ENCODE measurements around the gene CEP83.

CEP83 gene

DNA sequence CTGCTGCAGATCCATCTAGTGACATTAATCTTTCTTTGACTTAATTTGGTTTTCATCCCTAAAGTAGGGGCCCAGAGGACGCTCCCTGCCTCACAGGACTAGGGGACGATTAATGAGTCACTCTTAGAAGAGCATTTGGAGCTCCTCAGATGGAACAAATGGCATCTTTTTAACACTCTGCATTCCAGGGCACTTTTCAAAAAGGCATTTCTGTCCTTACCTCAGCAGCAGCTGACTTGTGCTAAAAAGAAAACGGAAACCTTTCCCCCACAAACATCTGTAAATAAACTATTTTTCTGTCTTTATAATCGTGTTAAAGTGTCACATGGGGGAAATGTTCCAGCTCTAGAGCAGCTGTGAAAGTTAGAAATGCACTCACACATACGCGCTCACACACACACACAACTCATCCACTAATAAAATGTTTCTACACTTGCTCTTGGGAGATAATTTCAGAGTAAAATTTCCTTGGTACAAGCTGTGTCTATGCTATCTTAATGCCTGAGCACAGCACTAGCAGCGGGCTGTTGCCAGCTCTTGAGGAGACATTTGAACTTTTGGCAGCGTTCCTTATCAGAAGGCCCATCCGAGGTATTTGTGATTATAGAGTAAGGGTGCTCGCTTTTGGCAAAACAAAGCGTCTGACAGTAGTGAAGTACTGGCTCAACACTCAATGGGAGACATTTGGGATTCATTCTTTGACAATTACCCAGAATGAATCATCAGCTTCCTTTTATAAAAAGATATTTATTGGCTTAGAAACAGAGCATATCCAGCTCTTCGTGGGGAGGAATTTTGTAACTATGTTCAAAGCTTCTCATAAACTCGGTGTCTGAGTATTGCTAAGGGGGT is 170.0 kb downstream of the CEP83 start:
- no peak overlapping the region for H3K4me3 ChIP-seq (ENCODE audit: low read length)

GRCh38 chr12:94287245-94287628 is 172.4 kb downstream of the CEP83 start:
- H3K4me3 ChIP-seq (ENCODE audit: low read length): no peak overlapping the region
- TF ChIP-seq ZNF274 (IDR thresholded peaks at IDR 0.05; ENCODE audit: low read depth, low read length): no peak

More for the DNA sequence above, 170.0 kb downstream of the CEP83 start:
- no peak for TF ChIP-seq ZNF274 (IDR thresholded peaks at IDR 0.05; ENCODE audit: low read depth, low read length)

DNA sequence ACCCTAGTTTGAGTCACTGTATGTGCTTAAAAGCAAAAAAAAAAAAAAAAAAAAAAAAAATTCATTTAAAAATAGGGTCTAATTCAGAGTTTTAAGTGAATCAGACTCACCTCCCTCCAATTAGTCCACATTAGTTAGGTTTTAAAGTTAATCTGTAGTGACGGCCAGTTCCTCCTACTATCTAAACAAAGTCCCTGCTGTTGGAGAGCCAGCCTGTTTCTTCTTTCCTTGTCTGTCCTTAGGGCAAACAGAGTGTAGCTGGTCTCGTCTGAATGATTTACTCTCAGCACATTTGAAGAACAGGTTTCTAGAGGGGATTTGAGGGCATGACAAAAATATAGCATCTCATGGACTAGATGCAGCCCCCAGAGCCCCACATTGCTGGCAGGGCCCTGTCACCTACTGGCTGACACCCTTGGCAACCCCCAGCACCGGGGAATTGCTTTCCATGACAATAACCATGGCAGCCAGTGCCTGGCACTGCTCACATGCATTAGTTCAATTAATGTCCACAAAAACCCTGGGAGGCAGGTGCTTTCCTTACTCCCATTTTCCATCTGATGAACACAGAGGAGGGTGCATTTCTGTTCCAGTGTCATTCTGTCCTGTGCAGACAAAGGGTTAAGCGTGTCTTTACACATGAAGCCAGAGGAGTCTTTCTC is 173.0 kb downstream of the CEP83 start:
- no peak overlapping the region for H3K4me3 ChIP-seq (ENCODE audit: low read length)
- no peak for TF ChIP-seq ZNF274 (IDR thresholded peaks at IDR 0.05; ENCODE audit: low read depth, low read length)

- TF ChIP-seq ZNF274 (IDR thresholded peaks at IDR 0.05; ENCODE audit: low read depth, low read length): no peak
- H3K4me3 ChIP-seq (ENCODE audit: low read length): no peak overlapping the region
These were observed 173.6 kb downstream of the CEP83 start for GRCh38 chr12:94285943-94286582.

DNA sequence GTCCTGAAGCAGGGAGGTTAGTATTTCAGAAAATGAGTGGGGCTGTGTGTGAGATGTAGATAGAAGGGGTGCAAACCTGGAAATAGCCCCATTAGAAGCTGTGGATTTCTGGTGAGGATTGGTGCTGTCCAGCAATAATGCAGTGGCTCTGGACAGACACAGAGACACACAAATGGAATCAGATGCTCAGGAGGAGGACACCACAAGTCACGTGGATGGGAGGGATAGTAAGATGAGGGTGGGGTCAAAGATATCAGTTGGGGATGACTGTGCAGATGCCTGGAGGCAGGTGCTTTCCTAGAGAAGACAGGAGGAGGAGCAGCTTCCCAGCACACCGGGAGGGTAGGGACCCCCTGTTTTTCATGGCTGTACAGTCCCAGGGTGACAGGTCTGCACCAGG is 174.8 kb downstream of the CEP83 start:
- H3K4me3 ChIP-seq (ENCODE audit: low read length): no peak overlapping the region
- no peak for TF ChIP-seq ZNF274 (IDR thresholded peaks at IDR 0.05; ENCODE audit: low read depth, low read length)

GRCh38 chr12:94284046-94284445 is 175.6 kb downstream of the CEP83 start:
- no peak for TF ChIP-seq ZNF274 (IDR thresholded peaks at IDR 0.05; ENCODE audit: low read depth, low read length)
- no peak overlapping the region for H3K4me3 ChIP-seq (ENCODE audit: low read length)

DNA sequence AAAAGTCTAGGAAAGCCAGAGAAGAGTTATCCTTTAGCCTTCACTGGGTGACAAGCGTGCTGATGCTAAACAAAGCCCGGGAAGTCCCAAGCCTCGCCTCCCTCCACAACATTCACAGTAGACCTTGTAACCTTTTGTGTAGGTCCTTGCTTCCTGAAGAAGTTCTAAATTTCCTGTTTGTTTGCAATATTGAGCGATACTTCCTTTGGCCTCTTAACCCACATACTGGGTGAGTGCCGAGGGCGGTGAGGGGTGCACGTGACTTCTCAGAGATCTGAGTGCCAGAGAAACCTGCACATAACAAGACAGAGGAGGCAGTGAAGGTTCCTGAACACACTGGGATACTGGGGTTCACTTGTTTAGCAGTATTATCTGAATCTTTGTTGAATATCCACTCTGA is 177.0 kb downstream of the CEP83 start:
- no peak overlapping the region for H3K4me3 ChIP-seq (ENCODE audit: low read length)
- no peak for TF ChIP-seq ZNF274 (IDR thresholded peaks at IDR 0.05; ENCODE audit: low read depth, low read length)

- no peak for TF ChIP-seq ZNF274 (IDR thresholded peaks at IDR 0.05; ENCODE audit: low read depth, low read length)
- H3K4me3 ChIP-seq (ENCODE audit: low read length): no peak overlapping the region
These were observed 179.6 kb downstream of the CEP83 start for GRCh38 chr12:94280063-94280462.

DNA sequence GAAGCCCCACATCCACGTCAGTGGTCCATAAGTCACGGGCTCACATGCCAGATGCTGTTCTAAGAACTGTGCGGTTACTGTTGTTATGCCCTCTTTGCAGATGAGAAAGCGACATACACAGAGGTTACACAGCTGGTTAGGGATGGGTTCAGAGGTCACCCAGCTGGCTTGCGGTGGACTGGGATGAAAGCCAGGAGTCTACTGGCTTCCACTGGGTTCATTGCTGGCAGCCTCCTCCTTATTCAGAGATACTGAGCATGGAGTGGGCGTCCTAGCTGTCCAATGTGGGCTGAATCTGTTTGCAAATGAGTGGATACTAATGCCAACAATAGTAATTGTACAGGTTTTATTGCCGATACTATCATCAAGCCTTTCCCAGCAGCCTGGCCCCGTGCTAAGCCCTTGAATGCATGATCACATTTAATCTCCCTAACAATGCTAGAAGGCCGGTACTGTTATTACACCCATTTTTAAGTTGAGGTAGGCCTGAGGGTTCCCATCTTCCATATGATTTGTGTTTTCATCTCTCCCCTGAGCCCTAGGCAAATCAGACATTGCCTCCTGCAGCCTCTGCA is 182.2 kb downstream of the CEP83 start:
- H3K4me3 ChIP-seq (ENCODE audit: low read length): no peak overlapping the region
- TF ChIP-seq ZNF274 (IDR thresholded peaks at IDR 0.05; ENCODE audit: low read depth, low read length): no peak

GRCh38 chr12:94276725-94277124 is 182.9 kb downstream of the CEP83 start:
- no peak overlapping the region for H3K4me3 ChIP-seq (ENCODE audit: low read length)
- no peak for TF ChIP-seq ZNF274 (IDR thresholded peaks at IDR 0.05; ENCODE audit: low read depth, low read length)

DNA sequence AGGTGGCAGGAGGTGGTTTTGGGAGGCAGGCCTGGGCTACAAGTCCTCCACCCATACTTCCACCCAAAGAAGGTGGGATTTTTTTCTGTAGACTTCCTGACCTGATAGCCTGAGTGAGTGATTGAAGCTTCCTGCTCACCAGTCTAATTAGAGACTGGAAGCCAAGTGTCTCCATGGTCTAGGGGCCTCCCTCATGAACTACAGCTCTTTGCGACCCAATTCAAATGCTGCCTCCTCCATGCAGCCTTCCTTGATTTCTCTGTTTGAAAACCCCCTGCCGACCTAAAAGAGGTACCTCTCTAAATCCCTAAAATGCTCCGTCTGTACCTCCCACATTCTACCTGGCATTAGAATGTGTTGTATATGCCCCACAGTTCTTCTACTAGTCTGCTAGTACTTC is 186.4 kb downstream of the CEP83 start:
- no peak overlapping the region for H3K4me3 ChIP-seq (ENCODE audit: low read length)
- TF ChIP-seq ZNF274 (IDR thresholded peaks at IDR 0.05; ENCODE audit: low read depth, low read length): no peak

DNA sequence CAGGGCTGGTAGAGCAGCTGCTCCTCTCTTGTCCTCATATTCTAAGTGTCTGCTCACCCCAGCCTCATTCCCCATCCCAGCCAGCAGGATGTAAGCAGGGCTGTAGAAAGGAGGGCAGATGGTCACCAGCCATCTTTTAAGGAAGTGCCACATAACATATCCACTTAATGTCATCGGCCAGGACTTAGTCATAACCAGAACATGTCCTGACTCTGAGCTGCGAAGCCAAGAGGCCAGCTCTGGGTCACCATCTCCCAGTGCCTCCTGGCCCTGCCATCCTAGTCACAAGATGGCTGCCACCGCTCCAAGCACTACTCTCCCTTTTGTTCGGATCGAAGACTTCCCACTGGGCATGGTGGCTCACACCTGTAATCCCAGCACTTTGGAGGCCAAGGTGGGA is 187.4 kb downstream of the CEP83 start:
- no peak overlapping the region for H3K4me3 ChIP-seq (ENCODE audit: low read length)
- no peak for TF ChIP-seq ZNF274 (IDR thresholded peaks at IDR 0.05; ENCODE audit: low read depth, low read length)

- TF ChIP-seq ZNF274 (IDR thresholded peaks at IDR 0.05; ENCODE audit: low read depth, low read length): no peak
- no peak overlapping the region; the same call in 1 of the 2 replicates for H3K4me3 ChIP-seq (ENCODE audit: low read length)
These were observed 188.3 kb downstream of the CEP83 start for GRCh38 chr12:94271351-94271750.

DNA sequence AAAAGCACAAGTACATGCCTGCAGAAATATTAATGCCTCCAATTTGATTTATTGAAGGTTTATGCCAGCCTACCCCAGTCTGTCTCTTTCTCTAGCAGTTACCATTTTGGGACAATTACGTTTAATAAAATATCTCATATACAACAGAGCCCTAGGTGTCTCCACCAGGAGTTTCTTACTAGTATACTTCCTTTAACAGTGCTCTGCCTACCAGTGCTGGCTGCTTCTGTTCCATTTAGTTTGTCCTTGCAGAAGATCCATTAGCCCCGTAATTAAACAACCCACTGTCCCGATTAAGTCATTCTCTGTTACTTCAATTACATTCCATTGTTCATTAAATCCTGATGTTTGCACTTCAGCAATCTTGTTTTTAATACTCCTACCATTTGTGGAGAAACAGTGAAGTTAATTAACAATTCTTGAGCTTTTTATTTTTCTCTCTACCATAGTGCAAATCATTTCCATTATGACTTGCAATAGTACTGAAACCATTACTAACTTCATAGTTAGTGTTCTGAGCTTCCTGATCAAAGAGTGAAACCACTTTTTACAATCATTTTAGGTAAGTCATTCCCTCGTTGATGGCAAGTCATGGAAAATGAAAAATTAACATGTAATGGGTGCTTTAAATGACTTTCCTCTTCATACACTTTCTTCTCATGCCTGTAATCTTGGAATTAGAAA is 190.2 kb downstream of the CEP83 start:
- TF ChIP-seq ZNF274 (IDR thresholded peaks at IDR 0.05; ENCODE audit: low read depth, low read length): no peak
- no peak overlapping the region for H3K4me3 ChIP-seq (ENCODE audit: low read length)
